Keratinocyte (primary cell): Measurements from ENCODE around the gene TUBB3. TPM values are rescaled to one million over a fixed set of nuclear protein-coding genes. Genes with fewer than 3 reads are reported as not detected.

Experiments
- DNase-seq: peaks from one replicate; pipeline ENCODE4 v3.0.0-alpha.2; 2011; ENCODE audit warnings: low read depth, missing footprints, low spot score
- FAIRE-seq: peaks from 2 replicates; lab custom pipeline; 2011; peaks lifted over from hg19 to GRCh38; lab: Jason Lieb, UNC
- H2AFZ ChIP-seq: 2 replicates; pipeline ENCODE4 v1.6.0; 2012; ENCODE audit warnings: low read length, control low read depth, inconsistent platforms; ENCODE audit not compliant: control insufficient read depth
- H3K27ac ChIP-seq: 2 replicates; pipeline ENCODE4 v1.5.1; 2011; ENCODE audit warnings: low read length; ENCODE audit not compliant: control insufficient read depth, insufficient read depth
- H3K27me3 ChIP-seq: 3 replicates; pipeline ENCODE4 v1.6.0; 2011; ENCODE audit warnings: low read length; ENCODE audit not compliant: control insufficient read depth, insufficient read depth; ENCODE audit errors: extremely low read depth
- H3K36me3 ChIP-seq, 2 experiments: 2 replicates in 1 of 2; 3 replicates in 1 of 2; pipeline ENCODE4 v1.5.1; 2011; ENCODE audit warnings: low read length in 2 of 2, mild to moderate bottlenecking in 1 of 2; ENCODE audit not compliant: control insufficient read depth in 2 of 2, insufficient read depth in 2 of 2; ENCODE audit errors: extremely low read depth in 1 of 2
- H3K4me1 ChIP-seq: 3 replicates; pipeline ENCODE4 v1.5.1; 2011; ENCODE audit warnings: low read length; ENCODE audit not compliant: control insufficient read depth, insufficient read depth; ENCODE audit errors: extremely low read depth
- H3K4me2 ChIP-seq: 3 replicates; pipeline ENCODE4 v1.6.0; 2011; ENCODE audit warnings: low read depth, low read length; ENCODE audit not compliant: control insufficient read depth, insufficient read depth; ENCODE audit errors: extremely low read depth
- H3K4me3 ChIP-seq, 3 experiments: fragments of 200-600 bp in 1 of 3; sonication (generic) in 1 of 3; 2 replicates in 2 of 3; 3 replicates in 1 of 3; pipeline ENCODE4 v1.5.1; 2011 to 2016; ENCODE audit warnings: low read length in 3 of 3, mild to moderate bottlenecking in 3 of 3, control low read depth in 2 of 3, inconsistent platforms in 1 of 3, low read depth in 1 of 3, mixed read lengths in 1 of 3, mixed run types in 1 of 3, moderate library complexity in 1 of 3; ENCODE audit not compliant: control insufficient read depth in 2 of 3, insufficient read depth in 2 of 3; ENCODE audit errors: extremely low read depth in 1 of 3
- H3K79me2 ChIP-seq: 2 replicates; pipeline ENCODE4 v1.6.0; 2012; ENCODE audit warnings: low read length; ENCODE audit not compliant: control insufficient read depth, insufficient read depth
- H3K9ac ChIP-seq: 3 replicates; pipeline ENCODE4 v1.6.0; 2011; ENCODE audit warnings: low read length; ENCODE audit not compliant: control insufficient read depth, insufficient read depth; ENCODE audit errors: extremely low read depth
- H3K9me1 ChIP-seq: 3 replicates; pipeline ENCODE4 v1.6.0; 2011; ENCODE audit warnings: low read length; ENCODE audit not compliant: control insufficient read depth, insufficient read depth; ENCODE audit errors: extremely low read depth
- H3K9me3 ChIP-seq: 2 replicates; pipeline ENCODE4 v1.5.1; 2012; ENCODE audit warnings: low read depth, low read length; ENCODE audit not compliant: control insufficient read depth
- H4K20me1 ChIP-seq: 3 replicates; pipeline ENCODE4 v1.6.0; 2011; ENCODE audit warnings: low read length; ENCODE audit not compliant: control insufficient read depth, insufficient read depth; ENCODE audit errors: extremely low read depth
- EZH2 ChIP-seq: IDR thresholded peaks from one replicate; pipeline ENCODE4 v1.6.1; 2012; ENCODE audit warnings: inconsistent platforms, mild to moderate bottlenecking, low read length, moderate library complexity
- dilution Hi-C: fragments of 300-500 bp; cut with MboI; formaldehyde crosslinking; loops from one replicate; pipeline ENCODE4 v1.7.0; 2020; ENCODE audit warnings: low sequenced_read_pairs; ENCODE audit not compliant: extremely low pct_ligation_motif_present
- polyA plus RNA-seq, 5 experiments: library from polyadenylated mRNA; depleted of rRNA in 3 of 5; stranded (reverse) in 3 of 5; stranded (forward) in 1 of 5; unstranded in 1 of 5; fragments of >200 nt; gene quantifications; 1 replicate in 1 of 5; 2 replicates in 3 of 5; 3 replicates in 1 of 5; pipeline versions ENCODE4 v1.2.1 to v1.2.3, GENCODE V29; 2011 to 2012; ENCODE audit warnings: missing spikeins in 2 of 5, low read depth in 1 of 5, low replicate concordance in 1 of 5
- TF ChIP-seq, protein P1 (sequence below), 3 experiments: IDR thresholded peaks in 1 of 3; conservative IDR thresholded peaks in 1 of 3; optimal IDR thresholded peaks in 1 of 3; 2 replicates in 2 of 3; 3 replicates in 1 of 3; pipeline versions ENCODE3 to v1.5.1; 2011; ENCODE audit warnings: low read length in 3 of 3, mild to moderate bottlenecking in 3 of 3, moderate library complexity in 2 of 3, control low read depth in 1 of 3, inconsistent platforms in 1 of 3; ENCODE audit not compliant: insufficient read depth in 2 of 3; ENCODE audit errors: extremely low read depth in 1 of 3

Gene TUBB3
- polyA plus RNA-seq, 1 donor (not counting 4 experiments of a cell fraction or from before 2014, with no cell fraction given): 34.0 TPM

DNA sequence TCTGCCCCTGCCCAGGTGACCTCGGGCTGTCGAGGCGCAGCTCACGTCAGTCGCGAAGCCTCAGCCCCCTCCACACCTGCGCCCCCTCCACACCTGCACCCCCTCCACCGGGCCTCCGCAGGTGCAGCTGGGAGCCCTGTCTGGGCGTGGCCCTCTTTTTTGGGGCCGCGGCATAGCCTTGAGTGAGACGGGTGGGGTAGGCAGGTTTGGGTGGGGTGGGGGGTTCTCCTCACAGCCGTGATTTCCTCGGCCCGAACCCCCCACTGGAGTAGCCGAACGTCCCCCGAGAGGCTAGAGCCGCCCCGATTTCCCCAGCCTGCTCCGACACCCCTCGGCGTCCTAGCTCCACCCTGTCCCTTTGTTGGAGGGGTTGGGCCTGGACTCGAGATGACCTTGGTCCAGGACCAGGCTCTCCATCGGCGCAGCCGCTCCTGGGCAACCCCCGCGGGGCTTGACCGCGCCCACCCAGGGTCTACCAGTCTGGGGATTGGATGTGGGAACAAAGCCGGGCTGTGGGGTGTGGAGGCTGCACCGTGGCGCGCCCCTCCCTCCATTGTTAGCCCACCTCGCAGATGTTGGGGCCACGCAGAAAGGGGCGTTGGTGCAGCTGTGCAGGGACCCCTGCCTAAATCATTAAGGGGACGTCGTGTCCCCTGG lies 626 bp downstream of the TUBB3 start:
- no peak overlapping the region for H3K27ac ChIP-seq
- no peaks in the 10 kb centered on the region for H3K9me3 ChIP-seq
- peaks cover 5% of the 10 kb centered on the region for H4K20me1 ChIP-seq
- FAIRE-seq (no peak), DNase-seq (no peak)
- peaks cover 5% of the 10 kb centered on the region for H3K27me3 ChIP-seq
- dilution Hi-C loops: no loop called here
- peak overlapping the region; percentile 44 to 79 (median 77) for H3K4me3 ChIP-seq
- no peak overlapping the region for H2AFZ ChIP-seq
- H3K36me3 ChIP-seq: no peaks in the 10 kb centered on the region
- no peaks in the 10 kb centered on the region for H3K9me1 ChIP-seq
- TF ChIP-seq, protein P1, sequence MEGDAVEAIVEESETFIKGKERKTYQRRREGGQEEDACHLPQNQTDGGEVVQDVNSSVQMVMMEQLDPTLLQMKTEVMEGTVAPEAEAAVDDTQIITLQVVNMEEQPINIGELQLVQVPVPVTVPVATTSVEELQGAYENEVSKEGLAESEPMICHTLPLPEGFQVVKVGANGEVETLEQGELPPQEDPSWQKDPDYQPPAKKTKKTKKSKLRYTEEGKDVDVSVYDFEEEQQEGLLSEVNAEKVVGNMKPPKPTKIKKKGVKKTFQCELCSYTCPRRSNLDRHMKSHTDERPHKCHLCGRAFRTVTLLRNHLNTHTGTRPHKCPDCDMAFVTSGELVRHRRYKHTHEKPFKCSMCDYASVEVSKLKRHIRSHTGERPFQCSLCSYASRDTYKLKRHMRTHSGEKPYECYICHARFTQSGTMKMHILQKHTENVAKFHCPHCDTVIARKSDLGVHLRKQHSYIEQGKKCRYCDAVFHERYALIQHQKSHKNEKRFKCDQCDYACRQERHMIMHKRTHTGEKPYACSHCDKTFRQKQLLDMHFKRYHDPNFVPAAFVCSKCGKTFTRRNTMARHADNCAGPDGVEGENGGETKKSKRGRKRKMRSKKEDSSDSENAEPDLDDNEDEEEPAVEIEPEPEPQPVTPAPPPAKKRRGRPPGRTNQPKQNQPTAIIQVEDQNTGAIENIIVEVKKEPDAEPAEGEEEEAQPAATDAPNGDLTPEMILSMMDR (optimal IDR thresholded peaks at IDR 0.05 in 1 of 3, IDR thresholded peaks at IDR 0.05 in 1 of 3, conservative IDR thresholded peaks at IDR 0.05 in 1 of 3; ENCODE audit: extremely low read depth in 1 of 3, insufficient read depth in 2 of 3, low read length in 3 of 3): no peak
- TF ChIP-seq EZH2: no peak
- peaks cover 20% of the 10 kb centered on the region for H3K4me1 ChIP-seq
- no peaks in the 10 kb centered on the region for H3K79me2 ChIP-seq
- peak overlapping the region; percentile 96 for H3K4me2 ChIP-seq
- H3K9ac ChIP-seq: no peak overlapping the region

DNA sequence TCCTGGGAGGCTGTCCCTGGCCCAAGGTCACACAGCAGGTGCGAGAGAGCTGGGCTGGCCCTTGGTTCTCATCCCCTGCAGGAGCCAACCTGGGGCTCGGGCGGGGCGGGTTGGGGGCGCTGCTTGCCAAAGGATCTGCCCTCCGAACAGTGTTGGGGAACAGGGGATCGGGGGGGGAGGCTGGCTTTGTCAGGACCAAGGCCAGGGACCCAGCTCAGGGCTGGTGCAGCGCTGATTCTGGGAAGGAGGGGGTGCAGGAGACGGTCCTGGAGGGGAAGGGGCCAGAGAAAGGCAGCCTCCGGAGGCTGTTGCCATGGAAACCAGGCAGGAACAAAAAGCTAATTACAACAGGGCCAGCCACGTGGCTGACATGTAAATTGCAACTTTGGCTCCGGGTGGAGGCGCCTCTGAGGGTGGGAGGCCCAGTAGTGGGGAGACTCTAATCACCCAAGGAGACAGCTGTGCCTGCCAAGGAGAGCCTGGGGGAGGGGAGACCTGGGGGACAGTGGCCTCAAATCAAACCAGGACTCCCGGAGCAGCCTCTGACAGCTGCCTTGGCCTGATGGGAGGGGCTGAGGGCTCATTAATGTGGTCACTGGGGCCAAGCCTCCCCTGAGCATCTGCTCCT lies 1.3 kb downstream of the TUBB3 start:
- peaks cover 19% of the 10 kb centered on the region for H3K4me1 ChIP-seq
- H3K4me3 ChIP-seq: peak overlapping the region in 2 of 3 experiments; percentile 44 to 77
- H4K20me1 ChIP-seq: peaks cover 5% of the 10 kb centered on the region
- TF ChIP-seq EZH2: no peak
- TF ChIP-seq, protein P1 (optimal IDR thresholded peaks at IDR 0.05 in 1 of 3, IDR thresholded peaks at IDR 0.05 in 1 of 3, conservative IDR thresholded peaks at IDR 0.05 in 1 of 3; ENCODE audit: extremely low read depth in 1 of 3, insufficient read depth in 2 of 3, low read length in 3 of 3): no peak
- peak overlapping the region; percentile 54 for H3K4me2 ChIP-seq
- H3K9me1 ChIP-seq: no peaks in the 10 kb centered on the region
- dilution Hi-C loops: no loop called here
- H3K79me2 ChIP-seq: no peaks in the 10 kb centered on the region
- no peak overlapping the region for H2AFZ ChIP-seq
- no peak overlapping the region for H3K9ac ChIP-seq
- H3K27ac ChIP-seq: no peak overlapping the region
- H3K36me3 ChIP-seq: no peaks in the 10 kb centered on the region
- no peak for FAIRE-seq
- H3K9me3 ChIP-seq: no peaks in the 10 kb centered on the region
- DNase-seq: no peak
- peaks cover 5% of the 10 kb centered on the region for H3K27me3 ChIP-seq
